GM12875 (cell line): ENCODE measurements around the gene LSAMP.

Experiments
- H3K4me3 ChIP-seq: one replicate; pipeline ENCODE4 v1.5.1; 2011; ENCODE audit warnings: low read depth, low read length, control low read depth
- TF ChIP-seq, protein P1 (sequence below): IDR thresholded peaks from 2 replicates; pipeline ENCODE4 v1.5.1; 2011; ENCODE audit warnings: low read depth, mild to moderate bottlenecking, control low read depth, inconsistent platforms, low read length, moderate library complexity, borderline replicate concordance; ENCODE audit not compliant: insufficient read depth

The LSAMP gene

DNA sequence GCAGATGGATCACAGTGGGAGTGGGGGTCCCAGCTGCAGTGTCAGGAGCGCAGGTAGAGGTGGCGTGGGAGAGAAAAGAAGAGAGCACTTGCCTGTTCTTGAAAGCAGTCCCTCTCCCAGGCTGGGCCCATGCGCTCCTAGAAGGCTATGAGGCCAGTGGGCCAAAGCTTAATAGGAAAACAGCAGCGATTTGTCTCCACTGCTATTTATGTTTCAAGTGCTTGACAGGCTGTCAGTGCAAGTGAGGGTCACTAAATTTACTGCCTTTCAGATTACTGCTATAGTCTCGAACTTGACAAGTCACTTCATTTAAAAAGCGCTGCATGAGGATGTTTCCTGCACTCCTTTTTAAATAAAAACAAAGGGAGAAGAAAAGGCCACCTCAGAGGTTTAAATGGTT, 582.4 kb downstream of the LSAMP start:
- TF ChIP-seq, protein P1, sequence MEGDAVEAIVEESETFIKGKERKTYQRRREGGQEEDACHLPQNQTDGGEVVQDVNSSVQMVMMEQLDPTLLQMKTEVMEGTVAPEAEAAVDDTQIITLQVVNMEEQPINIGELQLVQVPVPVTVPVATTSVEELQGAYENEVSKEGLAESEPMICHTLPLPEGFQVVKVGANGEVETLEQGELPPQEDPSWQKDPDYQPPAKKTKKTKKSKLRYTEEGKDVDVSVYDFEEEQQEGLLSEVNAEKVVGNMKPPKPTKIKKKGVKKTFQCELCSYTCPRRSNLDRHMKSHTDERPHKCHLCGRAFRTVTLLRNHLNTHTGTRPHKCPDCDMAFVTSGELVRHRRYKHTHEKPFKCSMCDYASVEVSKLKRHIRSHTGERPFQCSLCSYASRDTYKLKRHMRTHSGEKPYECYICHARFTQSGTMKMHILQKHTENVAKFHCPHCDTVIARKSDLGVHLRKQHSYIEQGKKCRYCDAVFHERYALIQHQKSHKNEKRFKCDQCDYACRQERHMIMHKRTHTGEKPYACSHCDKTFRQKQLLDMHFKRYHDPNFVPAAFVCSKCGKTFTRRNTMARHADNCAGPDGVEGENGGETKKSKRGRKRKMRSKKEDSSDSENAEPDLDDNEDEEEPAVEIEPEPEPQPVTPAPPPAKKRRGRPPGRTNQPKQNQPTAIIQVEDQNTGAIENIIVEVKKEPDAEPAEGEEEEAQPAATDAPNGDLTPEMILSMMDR: no peak
- no peak overlapping the region for H3K4me3 ChIP-seq

DNA sequence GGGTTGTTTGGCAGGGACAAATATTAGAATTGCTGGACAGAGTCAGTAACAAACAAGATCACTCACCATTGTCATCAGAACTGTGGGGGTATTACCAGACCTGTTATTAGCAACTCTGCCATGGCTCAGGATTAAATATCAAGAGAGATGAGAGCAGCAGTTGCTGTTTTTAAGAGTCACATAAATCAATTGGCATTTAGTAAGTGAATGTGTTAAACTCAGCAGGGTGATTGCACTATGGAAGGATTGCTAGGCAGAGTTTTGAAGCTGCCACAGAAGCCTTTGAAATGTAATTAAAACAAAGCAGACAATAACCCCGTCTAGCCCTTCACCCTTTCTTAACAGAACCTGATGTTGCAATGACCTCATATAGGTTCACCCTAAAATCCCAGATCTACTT, 583.2 kb downstream of the LSAMP start:
- no peak overlapping the region for H3K4me3 ChIP-seq
- TF ChIP-seq, protein P1: no peak

DNA sequence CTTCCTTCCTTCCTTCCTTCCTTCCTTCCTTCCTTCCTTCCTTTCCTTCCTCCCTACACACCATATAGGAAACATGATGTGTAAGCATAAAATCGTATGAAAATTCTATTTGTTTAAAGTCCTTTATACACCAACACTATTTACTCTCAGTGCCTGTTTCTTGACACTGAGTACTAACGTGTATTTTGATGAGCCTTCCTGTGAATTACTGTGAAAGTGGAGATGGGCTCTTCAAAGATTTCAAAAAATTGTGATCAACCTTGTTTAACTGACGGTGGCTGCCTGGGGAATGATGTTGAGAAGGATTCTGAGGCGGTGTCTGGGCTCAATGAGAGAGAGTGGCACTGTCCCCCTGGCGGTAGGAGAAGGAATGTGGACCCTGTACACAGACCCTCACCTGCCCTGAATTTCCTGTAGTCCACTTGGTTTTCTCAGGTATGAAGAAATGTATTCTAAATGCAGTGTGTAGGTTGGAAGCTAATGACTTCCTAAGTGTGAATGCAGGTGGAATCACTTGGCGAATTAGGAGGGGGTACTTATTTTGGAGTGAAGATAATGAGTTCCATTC, 584.0 kb downstream of the LSAMP start:
- TF ChIP-seq, protein P1: peak; percentile 25; the same call in 1 of the 2 replicates
- no peak overlapping the region for H3K4me3 ChIP-seq

DNA sequence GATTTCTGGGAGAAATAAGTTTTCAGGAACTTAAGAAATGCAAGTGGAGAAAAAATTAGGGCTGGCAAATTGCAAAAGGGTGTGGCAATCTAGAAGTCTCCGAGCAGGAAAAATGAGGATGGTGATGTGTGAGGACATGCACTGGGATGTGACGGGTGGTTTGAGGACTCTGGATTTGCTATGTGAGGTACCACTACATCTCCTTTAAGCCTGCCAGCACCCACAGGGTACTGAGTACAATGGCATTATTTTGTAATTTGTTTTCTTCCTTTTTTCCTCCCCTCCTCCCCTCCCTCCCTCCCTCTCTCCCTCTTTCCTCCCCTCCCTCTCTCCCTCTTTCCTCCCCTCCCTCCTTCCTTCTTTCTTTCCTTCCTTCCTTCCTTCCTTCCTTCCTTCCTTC, 584.5 kb downstream of the LSAMP start:
- TF ChIP-seq, protein P1: no peak
- no peak overlapping the region for H3K4me3 ChIP-seq

DNA sequence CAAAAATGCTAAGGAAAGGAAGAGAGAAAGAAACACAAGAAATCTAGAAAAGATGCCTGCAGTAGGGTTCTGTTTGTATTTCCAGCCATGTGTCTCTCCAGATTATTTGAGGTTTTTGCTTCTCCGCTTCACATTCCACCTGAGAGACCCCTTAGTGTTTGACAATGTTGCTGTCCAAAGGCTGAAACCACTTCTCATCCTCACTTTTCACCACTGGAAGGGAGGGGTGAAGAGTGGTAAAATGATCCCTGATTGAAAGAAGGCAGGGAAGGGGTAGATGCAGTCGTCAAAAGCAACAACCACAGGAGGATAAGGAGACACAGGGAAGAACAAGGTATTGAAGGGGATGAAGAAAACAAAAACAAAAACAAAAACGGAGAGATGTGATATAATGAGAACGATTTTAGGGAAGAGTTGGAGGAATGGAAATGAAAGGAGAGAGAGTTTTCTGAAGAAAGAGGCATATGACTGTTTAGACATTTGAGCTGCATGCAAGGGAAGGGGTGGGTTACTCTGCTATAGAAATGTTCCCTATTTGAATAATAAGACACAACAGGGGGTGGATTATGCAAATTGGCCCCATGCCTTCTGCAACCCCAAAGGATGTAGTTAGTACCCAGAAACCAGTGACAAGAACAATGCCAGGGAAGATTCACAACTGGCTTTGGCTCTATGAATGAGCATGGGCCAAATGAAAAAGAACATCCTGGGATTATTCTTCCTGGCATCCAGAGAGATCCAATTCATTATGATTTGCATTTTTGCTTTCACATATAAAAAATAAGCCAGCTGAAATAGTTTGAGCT, 586.1 kb downstream of the LSAMP start:
- no peak overlapping the region for H3K4me3 ChIP-seq
- TF ChIP-seq, protein P1: no peak

DNA sequence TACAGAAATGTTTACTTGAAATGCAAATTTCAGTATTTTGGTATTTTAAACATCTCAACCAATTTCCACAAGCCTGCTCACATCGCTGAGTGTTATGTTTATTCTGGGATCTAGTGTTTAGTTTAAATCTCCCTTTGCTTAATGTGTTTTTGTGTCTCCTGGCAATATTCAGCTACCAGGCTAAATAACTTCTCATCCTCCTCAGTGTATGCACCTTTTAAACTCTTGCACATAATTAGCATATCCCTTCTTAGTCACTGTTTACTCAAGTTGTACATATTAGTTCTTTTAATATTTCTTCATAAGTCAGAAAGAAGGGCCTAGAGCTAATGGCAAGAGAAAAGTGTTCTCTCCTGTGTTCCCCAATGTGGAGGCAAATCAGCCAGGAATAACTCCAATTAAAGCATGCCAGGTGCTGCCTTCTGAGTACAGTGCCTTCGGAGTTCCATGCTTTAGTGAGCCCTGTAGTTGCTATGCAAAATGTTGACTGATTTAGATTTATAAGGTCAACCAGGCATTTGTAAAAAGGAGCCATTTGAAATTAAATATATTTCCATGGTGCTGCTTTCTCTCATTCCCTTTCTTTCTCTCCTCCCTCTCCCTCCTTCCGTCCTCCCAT, 587.7 kb downstream of the LSAMP start:
- TF ChIP-seq, protein P1: no peak
- no peak overlapping the region for H3K4me3 ChIP-seq
